ENCODE measurements around the gene VEZT.
A peak's percentile ranks its signal among the peaks of the same experiment; 100 is the strongest.
"Not testable (repeated sequence)": the region's sequence is repeated elsewhere in the genome, so short reads cannot be mapped to it uniquely, and the experiment has no call there.

VEZT gene

GRCh38 chr12:95225645-95226212 is 8.1 kb downstream of the VEZT start:
- no peak overlapping the region for H3K4me3 ChIP-seq (ENCODE audit: low read depth, low read length)
- no peaks in the 10 kb centered on the region for H3K9me3 ChIP-seq (ENCODE audit: control insufficient read depth, insufficient read depth, low read length)
- no peak overlapping the region for H3K27ac ChIP-seq (ENCODE audit: low read depth, low read length)
- peaks cover 6% of the 10 kb centered on the region for H3K4me1 ChIP-seq (ENCODE audit: control insufficient read depth, insufficient read depth, low read length)
- H3K9ac ChIP-seq (ENCODE audit: low read depth, low read length) = no peak overlapping the region
- H3K36me3 ChIP-seq (ENCODE audit: control insufficient read depth, insufficient read depth, low read length) = peaks cover 19% of the 10 kb centered on the region
- no peaks in the 10 kb centered on the region for H3K27me3 ChIP-seq (ENCODE audit: control insufficient read depth, insufficient read depth, low read length)

GRCh38 chr12:95227818-95228356 is 10.3 kb downstream of the VEZT start:
- Histone ChIP-seq H3K4me1 (ENCODE audit: control insufficient read depth, insufficient read depth, low read length) (peaks cover 4% of the 10 kb centered on the region; the same call in 1 of the 2 replicates), H3K9me3 (ENCODE audit: control insufficient read depth, insufficient read depth, low read length) (no peaks in the 10 kb centered on the region), H3K4me3 (ENCODE audit: low read depth, low read length) (no peak overlapping the region), H3K36me3 (ENCODE audit: control insufficient read depth, insufficient read depth, low read length) (peaks cover 19% of the 10 kb centered on the region), H3K9ac (ENCODE audit: low read depth, low read length) (no peak overlapping the region), H3K27ac (ENCODE audit: low read depth, low read length) (no peak overlapping the region), H3K27me3 (ENCODE audit: control insufficient read depth, insufficient read depth, low read length) (no peaks in the 10 kb centered on the region)

- H3K4me3 ChIP-seq (ENCODE audit: low read depth, low read length) = no peak overlapping the region
- H3K9ac ChIP-seq (ENCODE audit: low read depth, low read length) = no peak overlapping the region
- H3K27ac ChIP-seq (ENCODE audit: low read depth, low read length) = no peak overlapping the region
- peaks cover 20% of the 10 kb centered on the region for H3K36me3 ChIP-seq (ENCODE audit: control insufficient read depth, insufficient read depth, low read length)
- H3K9me3 ChIP-seq (ENCODE audit: control insufficient read depth, insufficient read depth, low read length) = no peaks in the 10 kb centered on the region; the same call in 1 of the 2 replicates
- H3K27me3 ChIP-seq (ENCODE audit: control insufficient read depth, insufficient read depth, low read length) = no peaks in the 10 kb centered on the region
- peaks cover 4% of the 10 kb centered on the region; the same call in 1 of the 2 replicates for H3K4me1 ChIP-seq (ENCODE audit: control insufficient read depth, insufficient read depth, low read length)
Measured at GRCh38 chr12:95228617-95229016, 11.0 kb downstream of the VEZT start.

- no peak overlapping the region for H3K27ac ChIP-seq (ENCODE audit: low read depth, low read length)
- H3K9me3 ChIP-seq (ENCODE audit: control insufficient read depth, insufficient read depth, low read length) = peaks cover 3% of the 10 kb centered on the region
- H3K36me3 ChIP-seq (ENCODE audit: control insufficient read depth, insufficient read depth, low read length) = peaks cover 16% of the 10 kb centered on the region
- H3K9ac ChIP-seq (ENCODE audit: low read depth, low read length) = no peak overlapping the region
- no peak overlapping the region for H3K4me3 ChIP-seq (ENCODE audit: low read depth, low read length)
- H3K4me1 ChIP-seq (ENCODE audit: control insufficient read depth, insufficient read depth, low read length) = peaks cover 4% of the 10 kb centered on the region; the same call in 1 of the 2 replicates
- H3K27me3 ChIP-seq (ENCODE audit: control insufficient read depth, insufficient read depth, low read length) = no peaks in the 10 kb centered on the region
Measured at GRCh38 chr12:95229636-95230035, 12.0 kb downstream of the VEZT start.

DNA sequence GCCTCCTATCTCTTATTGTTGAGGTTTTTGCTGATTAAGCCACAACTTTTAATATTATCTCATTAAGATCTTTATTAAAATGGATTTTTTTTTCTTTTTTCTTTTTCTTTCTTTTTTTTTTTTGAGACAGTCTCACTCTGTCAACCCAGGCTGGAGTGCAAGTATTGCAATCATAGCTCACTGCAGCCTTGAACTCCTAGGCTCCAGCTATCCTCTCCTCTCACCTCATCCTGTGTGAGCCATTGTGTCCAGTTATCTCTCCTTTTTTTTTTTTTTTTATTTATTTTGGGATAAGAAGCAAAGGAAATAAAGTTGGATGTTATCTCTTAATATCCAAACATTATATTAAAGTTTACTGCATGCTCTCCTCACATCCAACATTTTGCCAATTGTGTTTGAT is 12.7 kb downstream of the VEZT start:
- peak overlapping the region; percentile 12 for H3K27ac ChIP-seq (ENCODE audit: low read depth, low read length)
- H3K36me3 ChIP-seq (ENCODE audit: control insufficient read depth, insufficient read depth, low read length) = 0 out of 2 replicates have a peak, but pooled peaks cover 10% of the 10 kb centered on the region
- no peaks in the 10 kb centered on the region for H3K27me3 ChIP-seq (ENCODE audit: control insufficient read depth, insufficient read depth, low read length)
- peaks cover 3% of the 10 kb centered on the region for H3K9me3 ChIP-seq (ENCODE audit: control insufficient read depth, insufficient read depth, low read length)
- H3K4me1 ChIP-seq (ENCODE audit: control insufficient read depth, insufficient read depth, low read length) = peaks cover 4% of the 10 kb centered on the region; the same call in 1 of the 2 replicates
- H3K4me3 ChIP-seq (ENCODE audit: low read depth, low read length) = no peak overlapping the region
- H3K9ac ChIP-seq (ENCODE audit: low read depth, low read length) = no peak overlapping the region

- Histone ChIP-seq H3K9me3 (ENCODE audit: control insufficient read depth, insufficient read depth, low read length) (peaks cover 3% of the 10 kb centered on the region), H3K4me3 (ENCODE audit: low read depth, low read length) (no peak overlapping the region), H3K4me1 (ENCODE audit: control insufficient read depth, insufficient read depth, low read length) (peaks cover 4% of the 10 kb centered on the region; the same call in 1 of the 2 replicates), H3K9ac (ENCODE audit: low read depth, low read length) (no peak overlapping the region), H3K27ac (ENCODE audit: low read depth, low read length) (no peak overlapping the region), H3K27me3 (ENCODE audit: control insufficient read depth, insufficient read depth, low read length) (no peaks in the 10 kb centered on the region), H3K36me3 (ENCODE audit: control insufficient read depth, insufficient read depth, low read length) (0 out of 2 replicates have a peak, but pooled peaks cover 6% of the 10 kb centered on the region)
Measured at GRCh38 chr12:95231190-95231589, 13.6 kb downstream of the VEZT start.

GRCh38 chr12:95234187-95234586 is 16.6 kb downstream of the VEZT start:
- H3K9ac ChIP-seq (ENCODE audit: low read depth, low read length); H3K27me3 ChIP-seq (ENCODE audit: control insufficient read depth, insufficient read depth, low read length); H3K36me3 ChIP-seq (ENCODE audit: control insufficient read depth, insufficient read depth, low read length); H3K4me1 ChIP-seq (ENCODE audit: control insufficient read depth, insufficient read depth, low read length); H3K9me3 ChIP-seq (ENCODE audit: control insufficient read depth, insufficient read depth, low read length); H3K4me3 ChIP-seq (ENCODE audit: low read depth, low read length); H3K27ac ChIP-seq (ENCODE audit: low read depth, low read length): not testable (repeated sequence)

GRCh38 chr12:95235621-95236020 is 18.0 kb downstream of the VEZT start:
- H3K36me3 ChIP-seq (ENCODE audit: control insufficient read depth, insufficient read depth, low read length); H3K4me1 ChIP-seq (ENCODE audit: control insufficient read depth, insufficient read depth, low read length); H3K9me3 ChIP-seq (ENCODE audit: control insufficient read depth, insufficient read depth, low read length); H3K9ac ChIP-seq (ENCODE audit: low read depth, low read length); H3K27ac ChIP-seq (ENCODE audit: low read depth, low read length); H3K4me3 ChIP-seq (ENCODE audit: low read depth, low read length); H3K27me3 ChIP-seq (ENCODE audit: control insufficient read depth, insufficient read depth, low read length): not testable (repeated sequence)

DNA sequence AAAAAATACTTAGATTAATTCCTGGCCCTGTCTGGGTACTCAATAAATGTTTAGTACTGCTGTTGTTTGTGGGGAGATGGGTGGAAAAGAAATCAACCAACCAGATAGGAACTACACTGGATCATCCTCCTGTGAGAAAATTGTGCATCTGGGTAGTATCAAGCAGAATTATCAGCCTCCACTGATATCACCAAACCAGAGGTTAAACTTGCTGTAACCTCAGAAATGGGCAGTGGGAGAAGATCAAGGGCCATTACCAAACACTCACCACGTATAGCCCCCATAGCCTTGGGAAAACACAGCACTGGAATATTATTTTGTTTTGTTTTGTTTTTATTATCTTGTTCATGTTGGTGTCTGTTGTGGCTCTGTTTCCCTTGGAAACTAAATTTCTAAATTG is 19.7 kb downstream of the VEZT start:
- H3K4me1 ChIP-seq (ENCODE audit: control insufficient read depth, insufficient read depth, low read length) = no peaks in the 10 kb centered on the region
- no peak overlapping the region for H3K27ac ChIP-seq (ENCODE audit: low read depth, low read length)
- peaks cover 3% of the 10 kb centered on the region for H3K9me3 ChIP-seq (ENCODE audit: control insufficient read depth, insufficient read depth, low read length)
- H3K9ac ChIP-seq (ENCODE audit: low read depth, low read length) = no peak overlapping the region
- no peak overlapping the region for H3K4me3 ChIP-seq (ENCODE audit: low read depth, low read length)
- peaks cover 12% of the 10 kb centered on the region; the same call in 1 of the 2 replicates for H3K36me3 ChIP-seq (ENCODE audit: control insufficient read depth, insufficient read depth, low read length)
- H3K27me3 ChIP-seq (ENCODE audit: control insufficient read depth, insufficient read depth, low read length) = no peaks in the 10 kb centered on the region

DNA sequence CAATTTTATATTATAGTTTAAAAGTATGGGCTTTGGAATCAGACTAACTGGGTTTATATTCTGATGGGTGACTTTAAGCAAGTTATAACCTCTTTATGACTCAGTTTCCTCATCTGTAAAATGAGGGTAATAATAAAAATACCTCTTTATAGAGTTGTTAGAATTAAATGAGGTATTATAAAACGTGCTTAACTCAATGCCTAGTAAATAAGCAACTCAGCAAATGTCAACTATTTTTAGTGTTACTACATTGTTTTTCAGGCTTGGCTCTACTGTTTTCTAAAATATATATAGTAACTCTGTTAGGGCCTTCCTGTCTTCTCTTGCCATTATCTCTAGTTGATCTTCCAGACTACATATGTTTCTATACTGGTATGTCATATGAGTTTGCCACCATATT is 20.5 kb downstream of the VEZT start:
- Histone ChIP-seq H3K27ac (ENCODE audit: low read depth, low read length) (no peak overlapping the region), H3K4me1 (ENCODE audit: control insufficient read depth, insufficient read depth, low read length) (no peaks in the 10 kb centered on the region), H3K9ac (ENCODE audit: low read depth, low read length) (no peak overlapping the region), H3K36me3 (ENCODE audit: control insufficient read depth, insufficient read depth, low read length) (peaks cover 18% of the 10 kb centered on the region; the same call in 1 of the 2 replicates), H3K4me3 (ENCODE audit: low read depth, low read length) (no peak overlapping the region), H3K9me3 (ENCODE audit: control insufficient read depth, insufficient read depth, low read length) (peaks cover 3% of the 10 kb centered on the region), H3K27me3 (ENCODE audit: control insufficient read depth, insufficient read depth, low read length) (no peaks in the 10 kb centered on the region)

DNA sequence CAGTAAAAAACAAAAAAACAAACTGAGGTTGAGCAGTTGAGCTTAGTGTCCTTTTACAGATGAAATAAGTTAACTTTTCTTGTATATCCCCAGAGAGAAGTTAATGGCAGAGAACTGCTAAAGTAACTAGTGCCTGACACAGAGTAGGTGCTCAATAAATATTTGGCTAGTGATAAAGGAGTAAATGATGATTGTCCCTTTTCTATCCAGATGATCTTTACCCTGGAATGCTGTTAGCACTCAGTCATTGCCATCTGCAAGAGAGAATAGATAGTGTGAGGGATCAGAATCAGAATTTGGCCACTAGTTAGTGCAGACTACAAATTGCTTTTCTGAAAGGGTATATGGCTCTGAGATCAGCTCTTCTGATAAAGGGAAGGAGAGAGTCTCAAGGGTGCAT is 21.6 kb downstream of the VEZT start:
- no peak overlapping the region for H3K4me3 ChIP-seq (ENCODE audit: low read depth, low read length)
- H3K27ac ChIP-seq (ENCODE audit: low read depth, low read length) = no peak overlapping the region
- peaks cover 21% of the 10 kb centered on the region; the same call in 1 of the 2 replicates for H3K36me3 ChIP-seq (ENCODE audit: control insufficient read depth, insufficient read depth, low read length)
- no peaks in the 10 kb centered on the region for H3K4me1 ChIP-seq (ENCODE audit: control insufficient read depth, insufficient read depth, low read length)
- H3K9me3 ChIP-seq (ENCODE audit: control insufficient read depth, insufficient read depth, low read length) = peaks cover 2% of the 10 kb centered on the region
- H3K27me3 ChIP-seq (ENCODE audit: control insufficient read depth, insufficient read depth, low read length) = no peaks in the 10 kb centered on the region
- H3K9ac ChIP-seq (ENCODE audit: low read depth, low read length) = no peak overlapping the region

Data from HUES48 (cell line).